Tibial artery (tissue), 4 donors: Measurements from ENCODE around the gene ADRA2B.
A peak's percentile ranks its signal among the peaks of the same experiment; 100 is the strongest.
"Not testable (repeated sequence)": the region's sequence is repeated elsewhere in the genome, so short reads cannot be mapped to it uniquely, and the experiment has no call there.

Source experiments
- DNase-seq, 2 donors: peaks; one replicate each; pipeline ENCODE4 v3.0.0-alpha.2; 2019
- H3K27ac ChIP-seq, 2 donors: fragments of 200-600 bp; sonication (generic) in 1 of 2; 1 replicate in 1 of 2; 2 replicates in 1 of 2; pipeline ENCODE4 v1.5.1; 2018 to 2019; ENCODE audit warnings: mild to moderate bottlenecking in 1 of 2
- H3K27me3 ChIP-seq, 2 donors: fragments of 200-600 bp; sonication (generic) in 1 of 2; one replicate each; pipeline versions ENCODE4 v1.5.1 to v1.6.0; 2016 to 2019
- H3K36me3 ChIP-seq, 3 donors: fragments of 200-600 bp; sonication (generic) in 2 of 3; one replicate each; pipeline ENCODE4 v1.5.1; 2016 to 2019; ENCODE audit warnings: mild to moderate bottlenecking in 2 of 3
- H3K4me1 ChIP-seq, 4 donors: fragments of 200-600 bp; sonication (generic) in 2 of 4; 1 replicate in 3 of 4; 2 replicates in 1 of 4; pipeline ENCODE4 v1.5.1; 2016 to 2019
- H3K4me3 ChIP-seq, 2 donors: fragments of 200-600 bp; sonication (generic) in 1 of 2; 1 replicate in 1 of 2; 2 replicates in 1 of 2; pipeline ENCODE4 v1.5.1; 2018 to 2019; ENCODE audit warnings: mild to moderate bottlenecking in 2 of 2
- H3K9me3 ChIP-seq, 3 donors: fragments of 200-600 bp; sonication (generic) in 1 of 3; one replicate each; pipeline ENCODE4 v1.5.1; 2016 to 2019
- intact Hi-C: fragments of 100-400 bp; cut with DNase I; formaldehyde crosslinking; loops from one replicate; pipeline ENCODE4 v1.15.0; 2023; ENCODE audit warnings: low total_unique reads
- TF ChIP-seq, protein P1 (sequence below), 2 experiments: fragments of 200-600 bp in 1 of 2; fragments of 450-650 bp in 1 of 2; IDR thresholded peaks; one replicate each; pipeline ENCODE4 v1.5.1; 2017 to 2019; ENCODE audit warnings: antibody characterized with exemption in 2 of 2, mild to moderate bottlenecking in 1 of 2, moderate library complexity in 1 of 2

Gene ADRA2B

DNA sequence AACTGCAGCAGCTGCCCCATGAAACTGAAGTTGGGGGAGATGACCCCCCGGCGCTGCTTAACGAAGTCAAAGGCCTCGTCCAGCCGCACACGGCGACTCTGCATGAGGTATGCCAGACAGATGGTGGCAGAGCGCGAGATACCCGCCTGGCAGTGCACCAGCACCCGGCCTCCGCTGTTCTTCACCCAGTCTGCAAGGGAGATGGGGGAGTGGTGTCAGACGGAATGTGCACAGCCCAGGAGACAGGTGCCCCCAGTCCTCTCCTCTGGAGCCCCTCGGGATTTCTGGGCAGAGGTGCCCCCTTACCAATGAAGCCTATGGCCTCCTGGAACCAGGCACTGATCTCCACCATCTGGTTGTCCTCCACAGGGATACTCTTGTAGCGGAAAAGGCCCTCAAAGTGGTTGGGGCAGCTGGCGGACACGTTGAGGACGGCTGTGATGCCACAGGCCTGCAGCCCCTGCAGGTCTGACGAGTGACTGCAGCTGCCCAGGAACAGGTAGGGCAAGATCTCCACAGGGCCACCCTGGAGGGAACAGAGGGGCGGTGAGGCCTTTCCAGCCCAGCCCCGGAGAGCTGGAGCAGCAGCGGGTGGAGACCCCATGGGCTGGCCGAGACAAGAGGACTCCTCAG is 27.6 kb upstream of the ADRA2B start:
- Histone ChIP-seq H3K4me1 (peaks cover 0 to 39% (median 19%) of the 10 kb centered on the region in 4 donors), H3K9me3 (no peaks in the 10 kb centered on the region), H3K27me3 (peaks cover 0 to 5% of the 10 kb centered on the region in 2 donors), H3K27ac (no peak overlapping the region), H3K36me3 (no peaks in the 10 kb centered on the region), H3K4me3 (peak overlapping the region in 1 of 2 donors; percentile 59)
- DNase-seq = peak in 1 of 2 donors; percentile 60
- intact Hi-C loops = loop anchor here (10.0 kb wide), 2 partner anchors 161 to 361 kb away; partner anchors contain the start of genes NEURL3 and SNRNP200
- TF ChIP-seq, protein P1, sequence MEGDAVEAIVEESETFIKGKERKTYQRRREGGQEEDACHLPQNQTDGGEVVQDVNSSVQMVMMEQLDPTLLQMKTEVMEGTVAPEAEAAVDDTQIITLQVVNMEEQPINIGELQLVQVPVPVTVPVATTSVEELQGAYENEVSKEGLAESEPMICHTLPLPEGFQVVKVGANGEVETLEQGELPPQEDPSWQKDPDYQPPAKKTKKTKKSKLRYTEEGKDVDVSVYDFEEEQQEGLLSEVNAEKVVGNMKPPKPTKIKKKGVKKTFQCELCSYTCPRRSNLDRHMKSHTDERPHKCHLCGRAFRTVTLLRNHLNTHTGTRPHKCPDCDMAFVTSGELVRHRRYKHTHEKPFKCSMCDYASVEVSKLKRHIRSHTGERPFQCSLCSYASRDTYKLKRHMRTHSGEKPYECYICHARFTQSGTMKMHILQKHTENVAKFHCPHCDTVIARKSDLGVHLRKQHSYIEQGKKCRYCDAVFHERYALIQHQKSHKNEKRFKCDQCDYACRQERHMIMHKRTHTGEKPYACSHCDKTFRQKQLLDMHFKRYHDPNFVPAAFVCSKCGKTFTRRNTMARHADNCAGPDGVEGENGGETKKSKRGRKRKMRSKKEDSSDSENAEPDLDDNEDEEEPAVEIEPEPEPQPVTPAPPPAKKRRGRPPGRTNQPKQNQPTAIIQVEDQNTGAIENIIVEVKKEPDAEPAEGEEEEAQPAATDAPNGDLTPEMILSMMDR (IDR thresholded peaks at IDR 0.05) = no peak

DNA sequence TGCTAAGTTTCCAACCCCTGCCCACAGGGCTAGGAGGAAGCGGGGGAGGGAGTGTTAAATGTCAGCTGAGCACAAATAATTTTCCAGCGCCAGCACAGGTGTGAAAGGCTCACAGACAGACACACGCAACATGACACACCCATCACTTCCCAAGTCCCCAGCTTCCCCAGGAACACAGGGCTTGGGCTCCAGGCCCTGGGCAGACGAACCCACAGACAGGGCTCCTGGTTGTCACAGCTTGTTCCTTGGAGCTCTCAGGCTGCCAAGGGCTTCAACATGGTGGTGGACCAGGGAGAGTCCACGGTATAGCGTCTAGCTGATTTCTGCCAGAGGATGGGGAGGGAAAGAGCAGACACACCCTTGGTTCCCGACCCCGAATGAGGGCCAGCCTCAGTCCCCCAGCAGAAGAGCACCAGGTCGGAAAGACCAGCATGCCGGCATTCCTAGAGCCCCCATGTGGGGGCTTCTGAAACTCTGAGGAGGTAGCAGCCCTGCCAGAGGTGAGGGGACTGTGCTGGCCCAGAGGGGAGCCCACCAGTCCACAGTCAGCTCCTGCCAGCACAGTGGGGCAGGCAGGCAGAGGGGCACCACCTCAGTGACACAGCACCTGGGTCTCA is 27.0 kb upstream of the ADRA2B start:
- TF ChIP-seq, protein P1 (IDR thresholded peaks at IDR 0.05) = no peak
- no peaks in the 10 kb centered on the region for H3K9me3 ChIP-seq
- no peak overlapping the region for H3K4me3 ChIP-seq

DNA sequence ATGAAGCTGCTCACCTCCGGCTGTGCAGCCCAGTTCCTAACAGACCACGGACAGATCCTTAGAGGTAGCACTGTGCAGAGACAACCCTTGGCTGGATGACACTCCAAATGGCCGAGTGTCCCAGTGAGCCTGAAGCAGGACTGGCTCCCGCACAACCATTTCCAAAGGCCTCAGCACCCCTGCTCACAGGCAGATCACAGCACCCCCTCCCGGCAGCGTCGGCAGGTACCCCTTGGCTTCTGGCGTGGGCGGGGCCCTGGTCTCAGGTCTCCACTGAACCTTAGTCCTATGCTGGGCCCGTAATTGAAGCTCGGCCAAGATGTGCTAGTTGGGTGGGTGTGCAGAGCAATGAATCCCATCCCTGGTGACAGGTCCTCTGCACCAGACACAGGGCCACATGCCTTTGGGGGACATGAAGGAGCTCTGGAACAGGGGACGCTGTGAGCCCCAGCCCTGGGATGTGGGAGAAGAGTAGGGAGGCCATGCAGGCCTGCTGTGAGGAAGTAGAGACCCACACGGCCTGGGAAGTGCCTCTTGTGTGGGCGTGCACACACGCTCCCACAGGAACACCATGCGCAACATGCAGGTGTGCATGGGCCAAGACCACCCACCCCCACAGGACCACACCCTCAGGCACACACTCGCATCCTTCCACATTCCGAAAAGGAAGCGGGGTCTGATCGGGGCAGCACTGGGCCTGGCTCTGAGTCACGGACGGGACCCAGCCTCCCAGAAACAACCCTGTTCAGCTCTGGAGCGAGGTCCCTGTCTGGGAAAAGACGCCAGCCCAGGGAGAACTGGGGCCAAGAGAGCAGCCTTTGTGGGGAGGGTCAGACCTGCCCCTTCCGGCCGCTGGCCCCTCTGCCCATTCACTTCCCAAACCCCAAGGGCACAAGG is 26.1 kb upstream of the ADRA2B start:
- Histone ChIP-seq H3K4me1 (peaks cover 0 to 35% (median 16%) of the 10 kb centered on the region in 4 donors), H3K4me3 (no peak overlapping the region), H3K9me3 (no peaks in the 10 kb centered on the region), H3K36me3 (no peaks in the 10 kb centered on the region), H3K27me3 (peaks cover 0 to 18% of the 10 kb centered on the region in 2 donors), H3K27ac (no peak overlapping the region)
- no peak for DNase-seq
- TF ChIP-seq, protein P1 (IDR thresholded peaks at IDR 0.05) = no peak
- intact Hi-C loops = loop anchor here (10.0 kb wide), 2 partner anchors 162 to 362 kb away; partner anchors contain the start of genes NEURL3 and SNRNP200

More for the DNA sequence above, 27.0 kb upstream of the ADRA2B start:
- Histone ChIP-seq H3K27me3 (peaks cover 0 to 9% of the 10 kb centered on the region in 2 donors), H3K36me3 (no peaks in the 10 kb centered on the region), H3K4me1 (peaks cover 0 to 36% (median 18%) of the 10 kb centered on the region in 4 donors), H3K27ac (no peak overlapping the region)
- intact Hi-C loops = loop anchor here (10.0 kb wide), 2 partner anchors 161 to 361 kb away; partner anchors contain the start of genes NEURL3 and SNRNP200
- peak in 1 of 2 donors; percentile 40 for DNase-seq

DNA sequence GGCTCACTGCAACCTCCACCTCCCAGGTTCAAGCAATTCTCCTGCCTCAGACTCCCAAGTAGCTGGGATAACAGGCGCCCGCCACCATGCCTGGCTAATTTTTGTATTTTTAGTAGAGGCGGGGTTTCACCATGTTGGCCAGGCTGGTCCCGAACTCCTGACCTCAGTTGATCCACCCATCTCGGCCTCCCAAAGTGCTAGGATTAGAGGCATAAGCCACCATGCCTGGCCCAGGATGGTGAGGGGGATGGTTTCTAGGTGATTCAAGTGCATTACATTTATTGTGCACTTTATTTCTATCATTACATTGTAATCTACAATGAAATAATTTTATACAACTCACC is 25.2 kb upstream of the ADRA2B start:
- not testable (repeated sequence) for DNase-seq, H3K9me3 ChIP-seq, H3K4me3 ChIP-seq, H3K36me3 ChIP-seq, H3K27ac ChIP-seq
- peaks cover 0 to 23% of the 10 kb centered on the region in 2 donors for H3K27me3 ChIP-seq
- intact Hi-C loops = loop anchor here (10.0 kb wide), 2 partner anchors 163 to 363 kb away; partner anchors contain the start of genes NEURL3 and SNRNP200
- H3K4me1 ChIP-seq = peaks cover 0 to 27% (median 16%) of the 10 kb centered on the region in 4 donors

DNA sequence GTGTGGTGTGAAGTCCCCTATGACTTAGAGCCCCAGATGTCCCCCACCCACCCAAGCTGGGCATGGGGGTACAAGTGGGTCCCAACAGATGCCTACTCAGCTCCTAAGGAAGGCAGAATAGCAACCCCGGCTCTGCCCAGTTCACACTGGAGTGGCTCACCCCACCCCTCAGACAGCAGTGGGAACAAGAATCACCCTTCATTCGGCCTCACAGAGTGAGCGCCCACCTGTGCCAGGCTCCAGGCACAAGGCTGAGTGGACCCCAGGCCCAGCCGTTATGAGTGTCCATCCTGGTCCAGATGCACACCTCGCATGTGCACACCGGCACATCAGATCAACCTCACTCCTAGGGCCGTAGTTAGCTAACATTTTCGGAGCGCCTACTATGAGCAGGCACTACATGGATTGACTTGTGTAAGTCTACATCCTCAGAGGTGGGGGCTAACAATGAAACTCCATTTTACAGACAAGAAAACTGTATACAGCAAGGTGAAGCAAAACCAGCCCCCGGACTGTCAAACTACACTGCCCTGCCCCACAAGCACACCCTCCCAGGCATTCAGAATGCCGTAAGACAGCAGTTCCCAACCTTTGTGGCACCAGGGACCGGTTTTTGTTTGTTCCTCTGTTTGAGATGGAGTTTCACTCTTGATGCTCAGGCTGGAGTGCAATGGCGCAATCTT is 24.7 kb upstream of the ADRA2B start:
- Histone ChIP-seq H3K27me3 (peaks cover 0 to 28% of the 10 kb centered on the region in 2 donors), H3K9me3 (no peaks in the 10 kb centered on the region), H3K4me3 (no peak overlapping the region), H3K27ac (no peak overlapping the region), H3K4me1 (peaks cover 0 to 21% (median 13%) of the 10 kb centered on the region in 4 donors), H3K36me3 (no peaks in the 10 kb centered on the region)
- DNase-seq = no peak
- TF ChIP-seq, protein P1 (IDR thresholded peaks at IDR 0.05) = no peak
- intact Hi-C loops = loop anchor here (10.0 kb wide), 2 partner anchors 164 to 364 kb away; partner anchors contain the start of genes NEURL3 and SNRNP200
